MCF 10A (cell line): ENCODE data around the gene NOP14. TPM values are rescaled to one million over a fixed set of nuclear protein-coding genes. Genes with fewer than 3 reads are reported as not detected.
A peak's percentile ranks its signal among the peaks of the same experiment; 100 is the strongest.

Experiments
- BruUV-seq: library from RNA; stranded (reverse); fragments of 400-500 nt; replicated peaks from 2 replicates; lab custom pipeline; 2021; lab: Mats Ljungman, UMichigan
- CTCF ChIA-PET: fragments of 300-600 bp; sonication (Branson Sonifier 250); formaldehyde crosslinking; extraction: SDS; loops from one replicate; lab custom pipeline; 2021; ENCODE audit warnings: antibody characterized with exemption, inconsistent platforms; lab: Yijun Ruan, JAX
- POLR2A ChIA-PET: fragments of 300-600, 350-650 bp; sonication (Branson Sonifier 250); formaldehyde crosslinking; extraction: SDS; loops from one replicate; lab custom pipeline; 2020; ENCODE audit warnings: antibody characterized with exemption, inconsistent platforms; lab: Yijun Ruan, JAX
- DNase-seq: peaks from one replicate; pipeline ENCODE4 v3.0.0-alpha.2; 2018; ENCODE audit not compliant: unreplicated experiment
- H3K27ac Mint-ChIP-seq: one replicate; pipeline ENCODE4 v1.8.0; 2022; ENCODE audit warnings: mild to moderate bottlenecking, low read depth, mixed read lengths; ENCODE audit not compliant: unreplicated experiment
- H3K27me3 Mint-ChIP-seq: one replicate; pipeline ENCODE4 v1.8.0; 2022; ENCODE audit warnings: mixed read lengths; ENCODE audit not compliant: insufficient read depth, unreplicated experiment
- H3K36me3 Mint-ChIP-seq: one replicate; pipeline ENCODE4 v1.8.0; 2022; ENCODE audit warnings: mild to moderate bottlenecking, moderate library complexity, mixed read lengths; ENCODE audit not compliant: insufficient read depth, unreplicated experiment
- H3K4me1 Mint-ChIP-seq: one replicate; pipeline ENCODE4 v1.8.0; 2022; ENCODE audit warnings: mixed read lengths; ENCODE audit not compliant: insufficient read depth, unreplicated experiment
- H3K4me3 Mint-ChIP-seq: one replicate; pipeline ENCODE4 v1.8.0; 2022; ENCODE audit warnings: mild to moderate bottlenecking, moderate library complexity, mixed read lengths; ENCODE audit not compliant: unreplicated experiment
- H3K9me3 Mint-ChIP-seq: one replicate; pipeline ENCODE4 v1.8.0; 2022; ENCODE audit warnings: mixed read lengths; ENCODE audit not compliant: unreplicated experiment
- intact Hi-C: fragments of 100-400 bp; cut with micrococcal nuclease; formaldehyde crosslinking; loops from 2 replicates; pipeline ENCODE4 v1.14.1; 2022
- total RNA-seq: library from RNA; stranded (reverse); gene quantifications from 2 replicates; pipeline ENCODE4 v1.2.3, GENCODE V29; 2022
- TF ChIP-seq, protein P1 (sequence below): fragments of 200-600 bp; IDR thresholded peaks from one replicate; pipeline ENCODE4 v1.8.0; 2022; ENCODE audit warnings: antibody characterized with exemption, mild to moderate bottlenecking; ENCODE audit not compliant: unreplicated experiment

NOP14 gene
- total RNA-seq, 1 experiment from 2014 or later = 65.6 TPM

GRCh38 chr4:2935762-2936743 is 27.2 kb downstream of the NOP14 start:
- Mint-ChIP-seq H3K36me3 (peaks cover 60% of the 10 kb centered on the region), H3K9me3 (no peaks in the 10 kb centered on the region), H3K4me1 (peaks cover 33% of the 10 kb centered on the region), H3K27me3 (no peaks in the 10 kb centered on the region), H3K4me3 (peak overlapping the region; percentile 76), H3K27ac (peak overlapping the region; percentile 84)
- intact Hi-C loops = loop anchor here (1.0 to 5.0 kb wide), 4 partner anchors 27 to 179 kb away; partner anchors contain the start of genes ADD1, GRK4, NOP14 and TNIP2
- CTCF ChIA-PET = interaction anchor here (0.7 to 4.8 kb wide), 5 partner anchors 12 to 178 kb away, joined by 3 to 30 read pairs (median 4); no protein-coding TSS in a partner anchor
- peak; percentile 72 for DNase-seq
- POLR2A ChIA-PET = interaction anchor here (0.6 to 5.3 kb wide), 36 partner anchors 9 to 695 kb away, joined by 3 to 120 read pairs (median 4); partner anchors contain the start of genes FAM193A, GRK4, MXD4 and NOP14
- TSS peak; percentile 85 for BruUV-seq
- TF ChIP-seq, protein P1, sequence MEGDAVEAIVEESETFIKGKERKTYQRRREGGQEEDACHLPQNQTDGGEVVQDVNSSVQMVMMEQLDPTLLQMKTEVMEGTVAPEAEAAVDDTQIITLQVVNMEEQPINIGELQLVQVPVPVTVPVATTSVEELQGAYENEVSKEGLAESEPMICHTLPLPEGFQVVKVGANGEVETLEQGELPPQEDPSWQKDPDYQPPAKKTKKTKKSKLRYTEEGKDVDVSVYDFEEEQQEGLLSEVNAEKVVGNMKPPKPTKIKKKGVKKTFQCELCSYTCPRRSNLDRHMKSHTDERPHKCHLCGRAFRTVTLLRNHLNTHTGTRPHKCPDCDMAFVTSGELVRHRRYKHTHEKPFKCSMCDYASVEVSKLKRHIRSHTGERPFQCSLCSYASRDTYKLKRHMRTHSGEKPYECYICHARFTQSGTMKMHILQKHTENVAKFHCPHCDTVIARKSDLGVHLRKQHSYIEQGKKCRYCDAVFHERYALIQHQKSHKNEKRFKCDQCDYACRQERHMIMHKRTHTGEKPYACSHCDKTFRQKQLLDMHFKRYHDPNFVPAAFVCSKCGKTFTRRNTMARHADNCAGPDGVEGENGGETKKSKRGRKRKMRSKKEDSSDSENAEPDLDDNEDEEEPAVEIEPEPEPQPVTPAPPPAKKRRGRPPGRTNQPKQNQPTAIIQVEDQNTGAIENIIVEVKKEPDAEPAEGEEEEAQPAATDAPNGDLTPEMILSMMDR = no peak

DNA sequence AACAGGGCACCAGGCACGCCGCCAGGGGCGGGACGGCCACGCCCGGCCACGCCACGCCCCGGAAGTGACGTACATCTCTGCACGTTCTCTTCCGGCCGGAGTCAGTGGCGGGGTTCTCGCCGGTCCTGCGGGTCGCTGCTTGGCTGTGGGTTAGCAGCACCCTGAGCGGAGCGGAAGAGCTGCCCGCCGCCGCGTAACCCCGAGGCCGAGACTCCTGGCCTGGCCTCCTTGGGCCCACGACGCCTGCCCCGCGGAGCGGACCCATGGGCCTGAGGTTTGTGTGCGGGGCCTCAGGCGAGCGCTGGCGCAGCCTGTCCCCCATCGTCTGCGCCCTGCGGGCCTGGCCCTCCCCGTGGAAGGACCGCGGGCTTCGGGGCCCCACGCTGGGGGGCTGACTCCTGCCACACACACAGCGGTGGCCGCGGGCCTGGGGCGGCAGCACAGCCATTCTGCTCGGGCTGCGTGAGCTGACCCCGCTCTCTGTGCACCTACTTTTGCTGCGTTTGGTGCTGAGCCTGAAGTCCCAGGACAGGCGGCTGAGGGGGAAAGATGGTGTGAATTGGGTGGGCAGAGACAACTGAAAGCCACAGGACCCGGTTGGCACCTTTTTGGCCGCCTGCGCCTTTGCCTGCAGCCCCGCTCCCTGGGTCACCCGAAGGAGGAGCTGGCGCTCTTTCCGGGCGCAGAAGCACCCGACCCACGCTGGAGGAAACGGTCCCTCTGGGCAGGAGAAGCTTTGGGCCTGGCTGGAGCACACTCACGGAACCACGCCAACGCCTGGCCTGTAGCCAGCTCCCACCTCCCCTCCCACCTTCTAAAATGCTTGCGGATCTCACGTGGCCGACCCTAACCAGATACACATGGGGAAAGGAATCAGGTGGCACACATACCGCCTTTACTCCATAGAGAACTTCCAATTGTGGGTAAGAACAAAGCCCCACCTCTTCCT is 28.1 kb downstream of the NOP14 start:
- POLR2A ChIA-PET = interaction anchor here (0.6 to 5.3 kb wide), 29 partner anchors 10 to 694 kb away, joined by 3 to 120 read pairs (median 5); partner anchors contain the start of genes FAM193A, GRK4, MXD4 and NOP14
- peak overlapping the region; percentile 76 for H3K4me3 Mint-ChIP-seq
- H3K9me3 Mint-ChIP-seq = no peaks in the 10 kb centered on the region
- peak; percentile 89 for DNase-seq
- H3K36me3 Mint-ChIP-seq = peaks cover 60% of the 10 kb centered on the region
- H3K4me1 Mint-ChIP-seq = peaks cover 33% of the 10 kb centered on the region
- CTCF ChIA-PET = interaction anchor here (0.7 to 4.8 kb wide), 4 partner anchors 13 to 177 kb away, joined by 3 to 30 read pairs (median 4); no protein-coding TSS in a partner anchor
- no peaks in the 10 kb centered on the region for H3K27me3 Mint-ChIP-seq
- intact Hi-C loops = loop anchor here (5.0 kb wide), 1 partner anchor 93 kb away; the partner anchor contains the start of gene ADD1
- H3K27ac Mint-ChIP-seq = peak overlapping the region; percentile 84
- BruUV-seq = no TSS peak
- TF ChIP-seq, protein P1 = no peak

DNA sequence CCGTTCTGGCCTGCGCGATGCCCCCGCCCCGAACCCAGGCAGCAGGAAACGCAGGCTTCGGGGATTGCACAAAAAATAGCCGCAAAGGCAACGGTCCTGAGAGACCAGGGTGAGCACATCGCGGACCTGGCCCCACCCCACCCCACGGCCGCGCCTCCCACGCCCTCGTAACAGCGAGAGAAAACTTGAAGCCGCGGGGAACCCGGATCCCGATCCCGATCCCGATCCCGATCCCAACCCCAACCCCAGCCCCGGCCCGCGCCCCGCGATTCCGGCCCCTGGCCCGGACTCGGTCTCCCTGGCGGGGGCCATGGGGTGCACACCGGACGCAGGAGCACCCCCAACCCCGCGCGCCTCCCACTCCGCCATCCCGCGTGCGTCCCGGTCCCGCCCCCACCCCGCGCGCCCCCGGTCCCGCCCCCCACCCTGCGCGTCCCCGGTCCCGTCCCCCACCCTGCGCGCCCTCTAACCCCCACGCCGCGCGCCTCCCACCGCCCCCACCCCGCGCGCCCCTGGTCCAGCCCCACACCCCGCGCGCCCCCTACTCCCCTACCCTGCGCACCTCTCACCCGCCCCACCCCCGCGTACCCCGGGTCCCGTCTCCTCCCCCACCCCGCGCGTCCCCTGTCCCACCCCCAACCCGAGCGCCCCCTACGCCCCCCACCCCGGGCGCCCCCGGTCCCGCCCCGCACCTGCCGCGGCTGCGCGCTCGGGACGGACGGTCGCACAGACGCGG is 29.0 kb downstream of the NOP14 start:
- TF ChIP-seq, protein P1 = no peak
- Mint-ChIP-seq H3K4me1 (peaks cover 32% of the 10 kb centered on the region), H3K27ac (peak overlapping the region; percentile 84), H3K36me3 (peaks cover 53% of the 10 kb centered on the region), H3K27me3 (no peaks in the 10 kb centered on the region), H3K4me3 (peak overlapping the region; percentile 77), H3K9me3 (no peaks in the 10 kb centered on the region)
- POLR2A ChIA-PET = interaction anchor here (1.1 to 4.6 kb wide), 6 partner anchors 20 to 521 kb away, joined by 3 to 120 read pairs (median 8); partner anchors contain the start of genes GRK4, NOP14 and RNF4
- intact Hi-C loops = no loop called here
- CTCF ChIA-PET = no interaction called here
- peak; percentile 47 for DNase-seq
- BruUV-seq = no TSS peak
